Suprapubic skin (tissue), 4 donors: ENCODE measurements around the gene RGS12. TPM values are rescaled to one million over a fixed set of nuclear protein-coding genes. Genes with fewer than 3 reads are reported as not detected.
A peak's percentile ranks its signal among the peaks of the same experiment; 100 is the strongest.

ENCODE experiments used
- DNase-seq, 2 donors: peaks; one replicate each; pipeline ENCODE4 v3.0.0-alpha.2; 2019; ENCODE audit warnings: low spot score in 2 of 2
- H3K27ac ChIP-seq: fragments of 200-600 bp; sonication (generic); one replicate; pipeline ENCODE4 v1.5.1; 2019
- H3K27me3 ChIP-seq: fragments of 200-600 bp; sonication (generic); one replicate; pipeline ENCODE4 v1.5.1; 2019
- H3K36me3 ChIP-seq: fragments of 200-600 bp; sonication (generic); one replicate; pipeline ENCODE4 v1.5.1; 2019
- H3K4me1 ChIP-seq: fragments of 200-600 bp; sonication (generic); one replicate; pipeline ENCODE4 v1.5.1; 2019
- H3K4me3 ChIP-seq: fragments of 200-600 bp; sonication (generic); one replicate; pipeline ENCODE4 v1.5.1; 2019; ENCODE audit warnings: mild to moderate bottlenecking
- H3K9me3 ChIP-seq: fragments of 200-600 bp; sonication (generic); one replicate; pipeline ENCODE4 v1.5.1; 2019
- EP300 ChIP-seq: sonication (generic); formaldehyde crosslinking; IDR thresholded peaks from one replicate; pipeline ENCODE4 v1.6.1; 2017; ENCODE audit warnings: antibody characterized with exemption
- POLR2A ChIP-seq, 2 donors: fragments of 450-650 bp; IDR thresholded peaks; one replicate each; pipeline ENCODE4 v1.6.1; 2017; ENCODE audit warnings: antibody characterized with exemption in 2 of 2, mild to moderate bottlenecking in 2 of 2, moderate library complexity in 2 of 2
- POLR2AphosphoS5 ChIP-seq, 3 donors: sonication (generic); formaldehyde crosslinking; IDR thresholded peaks; one replicate each; pipeline ENCODE4 v1.6.1; 2017; ENCODE audit warnings: antibody characterized with exemption in 3 of 3
- WGBS: methylation state at CpG from one replicate; pipeline ENCODE4 v1.1.5; 2018; 5-methylcytosine and 5-hydroxymethylcytosine counted together
- total RNA-seq, 4 donors: library from RNA; depleted of rRNA; stranded (reverse); fragments of >200 nt; gene quantifications; one replicate each; pipeline ENCODE4 v1.1.0, GENCODE V29; 2016
- TF ChIP-seq, protein P1 (sequence below), 2 donors: fragments of 200-600 bp in 1 of 2; fragments of 450-650 bp in 1 of 2; sonication (generic) in 1 of 2; IDR thresholded peaks; one replicate each; pipeline ENCODE4 v1.5.1; 2016 to 2019; ENCODE audit warnings: antibody characterized with exemption in 2 of 2, mild to moderate bottlenecking in 1 of 2, moderate library complexity in 1 of 2

Gene RGS12
- total RNA-seq, 4 donors from 2014 or later = 65.8 to 246 (median 118) TPM

DNA sequence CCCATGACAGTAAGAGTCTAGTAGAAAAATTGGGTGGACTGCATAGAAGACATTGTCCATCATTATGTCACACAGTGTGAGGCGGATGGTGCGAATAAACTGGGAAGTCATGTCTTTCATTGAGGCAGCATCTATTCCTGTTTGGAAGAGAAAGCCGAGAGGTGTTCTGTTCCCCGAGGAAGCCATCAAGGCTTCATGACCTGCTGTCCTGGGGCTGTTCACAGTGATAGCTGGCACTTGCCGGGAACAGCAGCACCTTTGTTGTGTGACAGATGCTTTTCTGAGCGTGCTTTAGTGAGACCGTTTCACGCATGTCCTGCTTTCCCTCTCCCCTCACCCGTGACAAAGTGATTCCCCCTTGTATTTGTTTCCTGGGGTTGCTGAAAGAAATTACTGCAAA is 20.3 kb downstream of the RGS12 start:
- Histone ChIP-seq H3K27ac (no peak overlapping the region), H3K4me1 (peaks cover 3% of the 10 kb centered on the region), H3K4me3 (no peak overlapping the region), H3K27me3 (no peaks in the 10 kb centered on the region), H3K36me3 (peaks cover 18% of the 10 kb centered on the region), H3K9me3 (no peaks in the 10 kb centered on the region)
- TF ChIP-seq POLR2A (IDR thresholded peaks at IDR 0.05) (no peak), POLR2AphosphoS5 (IDR thresholded peaks at IDR 0.05) (no peak), EP300 (no peak)
- TF ChIP-seq, protein P1, sequence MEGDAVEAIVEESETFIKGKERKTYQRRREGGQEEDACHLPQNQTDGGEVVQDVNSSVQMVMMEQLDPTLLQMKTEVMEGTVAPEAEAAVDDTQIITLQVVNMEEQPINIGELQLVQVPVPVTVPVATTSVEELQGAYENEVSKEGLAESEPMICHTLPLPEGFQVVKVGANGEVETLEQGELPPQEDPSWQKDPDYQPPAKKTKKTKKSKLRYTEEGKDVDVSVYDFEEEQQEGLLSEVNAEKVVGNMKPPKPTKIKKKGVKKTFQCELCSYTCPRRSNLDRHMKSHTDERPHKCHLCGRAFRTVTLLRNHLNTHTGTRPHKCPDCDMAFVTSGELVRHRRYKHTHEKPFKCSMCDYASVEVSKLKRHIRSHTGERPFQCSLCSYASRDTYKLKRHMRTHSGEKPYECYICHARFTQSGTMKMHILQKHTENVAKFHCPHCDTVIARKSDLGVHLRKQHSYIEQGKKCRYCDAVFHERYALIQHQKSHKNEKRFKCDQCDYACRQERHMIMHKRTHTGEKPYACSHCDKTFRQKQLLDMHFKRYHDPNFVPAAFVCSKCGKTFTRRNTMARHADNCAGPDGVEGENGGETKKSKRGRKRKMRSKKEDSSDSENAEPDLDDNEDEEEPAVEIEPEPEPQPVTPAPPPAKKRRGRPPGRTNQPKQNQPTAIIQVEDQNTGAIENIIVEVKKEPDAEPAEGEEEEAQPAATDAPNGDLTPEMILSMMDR (IDR thresholded peaks at IDR 0.05) = no peak
- 92% methylated on average over 9 of the region's 9 CpGs for WGBS
- peak in 1 of 2 donors; percentile 13 for DNase-seq

DNA sequence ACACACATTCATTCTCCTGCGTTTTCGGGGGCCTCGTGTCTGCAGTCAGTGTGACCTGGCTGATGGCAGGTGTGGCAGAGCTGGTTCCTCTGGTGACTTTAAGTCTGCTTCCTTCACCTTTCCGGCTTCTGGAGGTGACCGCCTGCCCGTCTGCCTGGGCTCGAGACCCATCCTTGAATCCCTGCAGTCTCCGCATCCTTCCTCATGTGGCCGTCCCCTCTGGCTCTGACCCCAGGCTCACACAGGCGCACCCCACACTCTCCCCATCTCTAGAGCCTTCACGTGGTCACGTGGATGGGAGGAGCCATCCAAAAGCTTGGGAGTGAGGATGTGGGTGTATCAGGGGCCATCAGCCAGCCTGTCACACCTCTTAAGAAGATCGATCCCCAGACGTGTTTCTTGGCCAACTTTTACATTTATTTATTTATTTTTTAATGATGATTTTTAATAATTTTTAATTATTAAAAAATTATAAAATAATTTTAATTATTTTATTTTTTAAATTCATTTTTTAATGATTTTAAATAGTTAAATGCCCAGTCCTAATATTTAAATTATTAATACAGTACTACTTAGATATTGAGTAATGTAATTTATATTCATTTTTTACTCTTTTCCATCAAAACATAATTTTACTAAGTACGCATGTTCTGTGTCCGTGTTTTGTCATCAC is 20.9 kb downstream of the RGS12 start:
- Histone ChIP-seq H3K27ac (no peak overlapping the region), H3K36me3 (peaks cover 21% of the 10 kb centered on the region), H3K9me3 (no peaks in the 10 kb centered on the region), H3K4me1 (peaks cover 3% of the 10 kb centered on the region), H3K4me3 (no peak overlapping the region), H3K27me3 (no peaks in the 10 kb centered on the region)
- DNase-seq = peak; percentile 30 to 71
- 90% methylated on average over 16 of the region's 16 CpGs for WGBS
- TF ChIP-seq, protein P1 (IDR thresholded peaks at IDR 0.05) = no peak
- TF ChIP-seq POLR2AphosphoS5 (IDR thresholded peaks at IDR 0.05) = no peak
- TF ChIP-seq POLR2A (IDR thresholded peaks at IDR 0.05) = no peak
- TF ChIP-seq EP300 = no peak

DNA sequence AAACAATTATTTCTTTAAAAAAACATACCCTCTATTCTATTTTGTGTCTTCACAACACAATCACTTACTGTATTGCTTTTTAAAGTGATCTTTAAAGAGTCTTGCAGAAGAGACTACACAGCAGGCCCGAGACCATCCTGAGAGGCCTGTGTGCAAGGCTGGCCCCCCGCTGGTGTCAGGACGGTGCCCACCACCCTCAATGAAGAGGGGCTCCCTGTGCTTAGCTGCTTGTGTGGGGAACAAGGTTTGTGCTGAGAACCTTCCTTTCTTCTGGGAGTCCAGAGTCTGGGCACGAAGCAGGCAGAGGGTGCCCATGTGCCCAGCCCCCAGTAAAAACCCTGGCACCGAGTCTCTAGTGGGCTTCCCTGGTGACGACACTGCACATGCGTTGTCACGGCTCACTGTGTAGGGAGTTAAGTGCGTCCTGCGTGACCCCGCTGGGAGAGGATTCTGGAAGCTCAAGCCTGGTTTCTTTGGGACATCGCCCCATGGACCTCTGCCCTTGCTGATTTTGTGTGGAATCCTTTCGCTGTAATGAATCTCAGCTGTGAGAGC is 22.0 kb downstream of the RGS12 start:
- Histone ChIP-seq H3K36me3 (peaks cover 21% of the 10 kb centered on the region), H3K4me3 (no peak overlapping the region), H3K9me3 (no peaks in the 10 kb centered on the region), H3K27ac (no peak overlapping the region), H3K4me1 (peaks cover 3% of the 10 kb centered on the region), H3K27me3 (no peaks in the 10 kb centered on the region)
- TF ChIP-seq EP300 = no peak
- no peak for TF ChIP-seq POLR2A (IDR thresholded peaks at IDR 0.05)
- TF ChIP-seq, protein P1 (IDR thresholded peaks at IDR 0.05) = no peak
- TF ChIP-seq POLR2AphosphoS5 (IDR thresholded peaks at IDR 0.05) = no peak
- WGBS = 89% methylated on average over 9 of the region's 13 CpGs
- peak in 1 of 2 donors; percentile 31 for DNase-seq

DNA sequence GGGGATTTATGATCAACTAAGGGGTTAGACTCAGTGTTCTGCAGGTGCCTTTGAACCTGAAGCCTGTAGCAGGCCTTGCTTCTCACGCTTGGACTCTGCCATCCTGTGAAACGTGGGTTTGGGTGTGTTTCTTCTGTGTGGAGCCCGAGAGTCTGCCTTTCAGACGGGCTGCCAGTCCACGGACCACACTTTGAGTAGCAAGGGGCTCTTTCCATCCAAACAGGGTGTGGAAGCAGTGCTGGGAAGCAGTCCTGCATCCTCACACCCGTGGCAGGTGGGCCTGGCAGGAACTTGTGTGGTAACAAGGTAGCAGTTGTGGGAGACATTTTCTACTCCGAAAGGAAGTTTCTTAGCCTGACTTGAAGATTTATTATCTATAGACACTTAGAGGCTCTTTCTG is 22.7 kb downstream of the RGS12 start:
- H3K27me3 ChIP-seq = no peaks in the 10 kb centered on the region
- peak in 1 of 2 donors; percentile 26 for DNase-seq
- H3K36me3 ChIP-seq = peaks cover 21% of the 10 kb centered on the region
- no peaks in the 10 kb centered on the region for H3K9me3 ChIP-seq
- WGBS = 88% methylated on average over 7 of the region's 7 CpGs
- H3K27ac ChIP-seq = no peak overlapping the region
- H3K4me1 ChIP-seq = peaks cover 5% of the 10 kb centered on the region
- no peak overlapping the region for H3K4me3 ChIP-seq
- TF ChIP-seq POLR2A (IDR thresholded peaks at IDR 0.05) (no peak), EP300 (no peak), POLR2AphosphoS5 (IDR thresholded peaks at IDR 0.05) (no peak)
- TF ChIP-seq, protein P1 (IDR thresholded peaks at IDR 0.05) = no peak

DNA sequence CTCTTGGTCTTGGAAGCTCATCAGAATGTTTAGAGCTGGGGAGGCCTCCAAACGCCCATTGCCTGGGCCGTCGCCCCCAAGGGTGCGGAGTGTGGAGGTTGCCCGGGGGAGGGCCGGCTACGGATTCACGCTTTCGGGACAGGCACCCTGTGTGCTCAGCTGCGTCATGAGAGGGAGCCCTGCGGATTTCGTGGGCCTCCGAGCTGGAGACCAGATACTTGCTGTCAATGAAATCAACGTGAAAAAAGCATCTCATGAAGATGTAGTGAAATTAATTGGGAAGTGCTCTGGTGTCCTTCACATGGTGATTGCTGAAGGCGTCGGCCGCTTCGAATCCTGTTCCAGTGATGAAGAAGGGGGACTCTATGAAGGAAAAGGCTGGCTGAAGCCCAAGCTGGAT is 23.3 kb downstream of the RGS12 start:
- H3K4me1 ChIP-seq = peaks cover 10% of the 10 kb centered on the region
- DNase-seq = peak in 1 of 2 donors; percentile 48
- no peak for TF ChIP-seq POLR2AphosphoS5 (IDR thresholded peaks at IDR 0.05)
- TF ChIP-seq EP300 = no peak
- no peak for TF ChIP-seq POLR2A (IDR thresholded peaks at IDR 0.05)
- TF ChIP-seq, protein P1 (IDR thresholded peaks at IDR 0.05) = no peak
- H3K4me3 ChIP-seq = no peak overlapping the region
- no peaks in the 10 kb centered on the region for H3K27me3 ChIP-seq
- WGBS = 95% methylated on average over 18 of the region's 18 CpGs
- peaks cover 21% of the 10 kb centered on the region for H3K36me3 ChIP-seq
- no peak overlapping the region for H3K27ac ChIP-seq
- H3K9me3 ChIP-seq = no peaks in the 10 kb centered on the region
